Stimulated activated CD4-positive, alpha-beta T cell treated with anti-CD3 and anti-CD28 coated beads, TNF-alpha, amount 100 ng/mL, for 48 hours (primary cell): Measurements from ENCODE around the gene LRBA.
"Not testable (repeated sequence)": the region's sequence is repeated elsewhere in the genome, so short reads cannot be mapped to it uniquely, and the experiment has no call there.

Source experiments
- DNase-seq, 3 donors: peaks; one replicate each; pipeline ENCODE4 v3.0.0-alpha.2; 2020; ENCODE audit warnings: low read depth in 3 of 3

The LRBA gene

DNA sequence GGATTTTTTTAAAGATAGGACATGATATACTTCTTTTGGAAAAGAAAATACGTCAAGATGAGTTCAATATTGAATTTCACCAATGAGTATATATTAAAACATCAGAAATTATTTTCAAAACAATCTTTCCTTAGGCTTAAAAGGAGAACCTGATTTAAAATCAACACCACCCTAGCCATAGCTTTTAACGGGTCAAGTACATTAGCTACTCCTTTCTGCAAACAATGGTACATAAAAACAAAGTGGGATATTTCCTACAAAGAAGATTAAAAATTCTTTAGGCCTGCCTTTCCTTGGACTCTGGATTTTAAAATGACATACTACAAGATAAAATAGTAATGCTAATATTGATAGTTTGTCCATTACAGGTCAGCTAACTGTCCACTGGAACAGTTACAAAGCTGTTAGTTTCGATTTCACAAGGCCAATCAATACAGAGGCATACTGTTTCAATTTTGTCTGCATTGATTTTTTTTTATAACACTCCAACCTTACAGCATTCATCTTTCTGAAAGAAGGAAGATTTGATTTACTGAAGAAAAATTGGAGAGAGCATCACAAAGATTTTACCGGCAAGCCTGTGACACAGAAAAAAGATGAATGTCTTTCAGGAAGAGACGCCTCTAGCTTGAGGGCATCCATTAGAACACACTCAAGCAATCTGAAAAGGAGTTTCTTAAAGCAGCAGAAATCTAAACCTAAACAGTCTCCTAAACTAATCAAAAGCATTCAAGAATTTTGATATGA lies 335.9 kb downstream of the LRBA start:
- no peak for DNase-seq

- no peak for DNase-seq
Observed at GRCh38 chr4:150673793-150674192, 341.3 kb downstream of the LRBA start.

- no peak for DNase-seq
Observed at GRCh38 chr4:150668824-150669223, 346.3 kb downstream of the LRBA start.

GRCh38 chr4:150664935-150665334 lies 350.1 kb downstream of the LRBA start:
- DNase-seq, result no peak

DNA sequence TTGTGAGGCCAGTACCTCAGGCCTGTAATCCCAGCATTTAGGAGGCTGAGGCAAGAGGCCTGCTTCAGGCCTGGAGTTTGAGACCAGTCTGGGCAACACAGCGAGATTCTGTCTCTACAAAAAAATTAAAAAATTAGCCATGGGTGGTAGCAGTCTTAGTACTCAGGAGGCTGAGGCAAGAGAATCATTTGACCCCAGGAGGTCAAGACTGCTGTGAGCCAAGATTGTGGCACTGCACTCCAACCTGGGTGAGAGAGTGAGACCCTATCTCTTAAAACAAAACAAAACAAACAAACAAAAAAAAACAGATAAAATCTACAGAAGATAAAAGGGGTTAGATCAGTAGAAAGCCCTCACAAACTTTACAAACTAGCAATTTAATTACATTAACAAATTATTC lies 352.4 kb downstream of the LRBA start:
- no peak for DNase-seq

DNA sequence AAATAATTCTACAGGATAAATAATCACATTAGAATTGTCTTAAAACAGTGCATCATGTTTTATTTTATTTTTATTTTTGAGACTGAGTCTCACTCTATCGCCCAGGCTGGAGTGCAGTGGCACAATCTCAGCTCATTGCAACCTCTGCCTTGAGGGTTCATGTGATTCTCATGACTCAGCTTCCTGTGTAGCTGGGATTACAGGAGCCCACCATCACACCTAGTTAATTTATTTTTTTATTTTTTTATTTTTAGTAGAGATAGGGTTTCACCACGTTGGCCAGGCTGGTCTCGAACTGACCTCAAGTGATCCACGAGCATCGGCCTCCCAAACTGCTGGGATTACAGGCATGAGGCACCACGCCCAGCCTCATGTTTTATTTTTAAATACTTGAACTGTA lies 353.5 kb downstream of the LRBA start:
- not testable (repeated sequence) for DNase-seq

GRCh38 chr4:150658258-150658657 lies 356.8 kb downstream of the LRBA start:
- not testable (repeated sequence) for DNase-seq

GRCh38 chr4:150656891-150657290 lies 358.2 kb downstream of the LRBA start:
- DNase-seq, result no peak

GRCh38 chr4:150650751-150651150 lies 364.3 kb downstream of the LRBA start:
- no peak for DNase-seq

DNA sequence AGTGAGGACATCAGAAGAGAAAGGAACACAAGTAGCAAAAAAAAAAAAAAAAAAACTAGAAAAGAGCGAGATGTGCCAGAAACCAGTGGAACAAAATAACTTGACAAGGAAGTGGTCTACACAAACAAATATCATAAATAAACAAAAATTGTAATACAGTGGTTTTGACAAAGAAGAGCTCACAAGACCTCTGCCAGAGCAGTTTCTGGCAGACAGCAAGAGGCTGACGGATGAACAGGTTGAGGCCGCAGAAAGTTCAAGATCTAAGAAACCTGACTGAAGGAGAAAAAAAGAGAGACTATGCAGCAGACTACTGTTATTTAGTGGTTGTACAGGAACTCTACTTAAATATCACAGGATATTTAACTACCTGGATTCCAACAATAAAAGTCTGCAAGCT lies 367.0 kb downstream of the LRBA start:
- DNase-seq, result no peak

- no peak for DNase-seq
Observed at GRCh38 chr4:150647008-150647407, 368.1 kb downstream of the LRBA start.

- DNase-seq, result no peak
Observed at GRCh38 chr4:150641612-150642011, 373.5 kb downstream of the LRBA start.

- DNase-seq, result no peak
Observed at GRCh38 chr4:150632639-150633038, 382.4 kb downstream of the LRBA start.

DNA sequence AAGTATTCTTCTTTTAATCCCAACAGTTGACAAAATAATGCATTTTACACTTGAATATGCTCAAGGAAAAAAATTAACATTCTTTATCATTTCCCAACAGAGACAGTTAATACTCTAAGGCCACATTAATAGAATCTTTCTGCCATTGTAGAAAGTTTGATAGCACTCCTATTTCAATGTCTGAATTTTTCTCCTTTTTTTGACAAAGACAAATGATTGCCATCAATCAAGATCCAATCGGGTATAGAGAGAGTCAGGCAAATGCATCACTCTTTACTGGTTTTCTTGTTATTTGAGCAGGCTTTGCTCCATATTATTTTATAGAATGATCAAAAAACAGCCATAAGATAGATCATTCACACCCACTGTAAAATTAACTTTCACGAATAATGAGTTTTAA lies 387.0 kb downstream of the LRBA start:
- no peak for DNase-seq

DNA sequence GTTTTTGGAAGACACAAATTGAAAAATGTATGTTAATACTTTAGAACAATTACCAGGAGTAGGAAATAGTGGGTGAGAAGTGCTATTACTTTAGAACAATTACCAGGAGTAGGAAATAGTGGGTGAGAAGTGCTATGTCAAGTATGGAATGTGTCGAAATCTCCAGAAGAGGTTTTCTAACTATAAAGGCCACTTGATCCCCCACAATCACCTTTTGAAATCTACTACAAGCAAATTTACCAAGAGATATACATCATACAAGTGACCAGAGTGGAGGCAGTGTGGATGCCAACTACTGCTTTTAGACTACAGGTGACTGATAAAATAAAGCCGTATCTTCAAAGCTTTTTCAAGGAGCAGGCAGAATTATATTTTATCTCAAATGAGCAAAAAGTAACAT lies 390.1 kb downstream of the LRBA start:
- DNase-seq, result no peak

GRCh38 chr4:150624055-150624454 lies 391.0 kb downstream of the LRBA start:
- DNase-seq, result no peak

- no peak for DNase-seq
Observed at GRCh38 chr4:150619042-150619441, 396.0 kb downstream of the LRBA start.

- no peak for DNase-seq
Observed at GRCh38 chr4:150609131-150609530, 406.0 kb downstream of the LRBA start.

DNA sequence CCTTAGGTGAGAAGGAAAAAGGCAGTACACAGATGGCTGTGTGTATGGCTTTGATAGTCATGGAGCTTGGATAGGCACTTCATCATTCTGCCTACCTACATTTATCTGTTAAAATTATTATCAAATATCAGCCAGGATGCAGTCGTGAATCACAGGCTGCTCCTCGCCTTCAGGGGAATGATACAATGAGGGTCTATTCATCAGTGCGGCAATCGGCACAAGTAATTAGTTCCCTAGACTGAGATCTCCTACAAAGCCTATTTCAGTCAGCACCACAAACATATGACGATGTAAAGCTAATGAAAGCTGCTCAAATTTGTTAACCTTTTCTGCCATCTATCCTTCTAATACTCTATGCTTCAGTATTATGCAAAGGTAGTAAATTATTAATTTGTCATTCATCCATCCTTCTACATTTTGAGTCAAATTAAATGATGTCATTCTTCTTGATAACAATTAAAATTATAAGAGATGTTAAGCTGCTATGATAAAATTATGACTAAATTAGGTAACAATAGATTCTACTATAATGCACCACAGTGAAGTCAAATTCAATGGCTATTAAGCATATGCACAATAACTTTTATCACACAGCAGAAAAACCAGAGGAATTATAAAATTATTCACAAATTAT lies 414.2 kb downstream of the LRBA start:
- DNase-seq, result no peak

- no peak for DNase-seq
Observed at GRCh38 chr4:150599547-150599946, 415.5 kb downstream of the LRBA start.

- DNase-seq, result no peak
Observed at GRCh38 chr4:150598909-150599308, 416.2 kb downstream of the LRBA start.

DNA sequence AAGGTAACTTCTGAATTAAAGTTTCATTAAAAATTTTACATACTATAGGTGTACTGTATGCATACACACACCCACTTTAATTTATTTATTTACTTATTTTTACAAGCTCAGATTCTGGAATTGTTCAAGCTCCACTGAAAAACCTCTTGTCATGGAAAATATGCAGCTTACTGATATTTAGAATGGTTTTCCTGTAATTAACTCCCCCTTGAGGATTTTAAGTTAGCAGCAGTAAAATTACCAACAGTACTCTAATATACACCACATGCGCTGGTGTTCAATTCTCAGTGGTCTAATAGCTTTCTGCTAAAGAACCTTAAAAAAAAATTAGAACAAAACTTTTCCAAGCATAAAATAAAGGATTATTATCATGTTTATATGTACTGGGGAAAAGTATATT lies 421.1 kb downstream of the LRBA start:
- DNase-seq, result no peak

DNA sequence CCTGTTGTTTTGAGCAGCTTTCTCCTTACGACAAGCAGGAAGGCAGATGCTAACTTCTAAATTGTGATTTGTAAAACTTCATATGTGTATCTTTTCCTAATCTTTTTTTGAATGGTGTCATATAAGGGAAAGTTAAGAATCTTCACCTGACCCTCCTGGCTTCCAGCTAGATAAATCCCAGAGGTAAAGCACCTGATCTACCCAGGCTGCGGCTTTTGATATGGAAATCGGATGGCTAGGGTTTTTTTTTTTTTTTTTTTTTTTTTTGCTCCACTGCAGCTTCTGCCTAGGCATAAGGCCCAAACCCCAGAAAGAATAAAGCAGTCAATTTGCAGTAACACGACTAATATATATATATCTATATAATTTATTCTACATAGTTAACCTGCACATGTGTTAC lies 423.2 kb downstream of the LRBA start:
- DNase-seq, result no peak

GRCh38 chr4:150591406-150591805 lies 423.7 kb downstream of the LRBA start:
- DNase-seq, result no peak
